ENCODE data around the gene LYRM1.
A peak's percentile ranks its signal among the peaks of the same experiment; 100 is the strongest.
"Not testable (repeated sequence)": the region's sequence is repeated elsewhere in the genome, so short reads cannot be mapped to it uniquely, and the experiment has no call there.

The LYRM1 gene

DNA sequence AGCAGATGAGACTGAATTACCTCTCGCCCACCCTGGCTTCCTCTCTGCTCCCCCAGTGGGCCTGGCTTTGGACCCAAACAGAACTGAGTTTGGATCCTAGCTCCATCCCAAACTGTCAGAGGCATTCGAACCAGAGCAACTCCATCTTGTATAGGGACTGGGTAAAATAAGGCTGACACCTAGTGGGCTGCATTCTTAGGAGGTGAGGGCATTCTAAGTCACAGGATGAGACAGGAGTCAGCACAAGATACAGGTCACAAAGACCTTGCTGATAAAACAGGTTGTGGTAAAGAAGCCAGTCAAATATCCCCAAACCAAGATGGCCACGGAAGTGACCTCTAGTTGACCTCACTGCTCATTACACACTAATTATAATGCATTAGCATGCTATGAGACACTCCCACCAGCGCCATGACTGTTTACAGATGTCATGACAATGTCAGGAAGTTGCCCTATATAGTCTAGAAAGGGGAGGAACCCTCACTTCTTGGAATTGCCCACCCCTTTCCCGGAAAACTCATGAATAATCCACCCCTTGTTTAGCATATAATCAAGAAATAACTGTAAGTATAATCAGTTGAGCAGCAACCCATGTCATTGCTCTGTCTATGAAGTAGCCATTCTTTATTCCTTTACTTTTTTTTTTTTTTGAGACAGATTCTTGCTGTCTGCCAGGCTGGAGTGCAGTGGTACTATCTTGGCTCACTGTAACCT, 44.4 kb downstream of the LYRM1 start:
- Histone ChIP-seq H3K36me3 (replicated peaks) (no peaks in the 10 kb centered on the region), H3K27me3 (replicated peaks) (no peaks in the 10 kb centered on the region), H3K4me3 (ENCODE audit: low read depth, low read length) (no peak overlapping the region), H3K27ac (no peak overlapping the region)
- no peak for DNase-seq
- TF ChIP-seq, protein P1, sequence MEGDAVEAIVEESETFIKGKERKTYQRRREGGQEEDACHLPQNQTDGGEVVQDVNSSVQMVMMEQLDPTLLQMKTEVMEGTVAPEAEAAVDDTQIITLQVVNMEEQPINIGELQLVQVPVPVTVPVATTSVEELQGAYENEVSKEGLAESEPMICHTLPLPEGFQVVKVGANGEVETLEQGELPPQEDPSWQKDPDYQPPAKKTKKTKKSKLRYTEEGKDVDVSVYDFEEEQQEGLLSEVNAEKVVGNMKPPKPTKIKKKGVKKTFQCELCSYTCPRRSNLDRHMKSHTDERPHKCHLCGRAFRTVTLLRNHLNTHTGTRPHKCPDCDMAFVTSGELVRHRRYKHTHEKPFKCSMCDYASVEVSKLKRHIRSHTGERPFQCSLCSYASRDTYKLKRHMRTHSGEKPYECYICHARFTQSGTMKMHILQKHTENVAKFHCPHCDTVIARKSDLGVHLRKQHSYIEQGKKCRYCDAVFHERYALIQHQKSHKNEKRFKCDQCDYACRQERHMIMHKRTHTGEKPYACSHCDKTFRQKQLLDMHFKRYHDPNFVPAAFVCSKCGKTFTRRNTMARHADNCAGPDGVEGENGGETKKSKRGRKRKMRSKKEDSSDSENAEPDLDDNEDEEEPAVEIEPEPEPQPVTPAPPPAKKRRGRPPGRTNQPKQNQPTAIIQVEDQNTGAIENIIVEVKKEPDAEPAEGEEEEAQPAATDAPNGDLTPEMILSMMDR (IDR thresholded peaks at IDR 0.05; ENCODE audit: low read depth, low read length, missing control alignments) = peak; percentile 22
- in situ Hi-C loops (cut with HindIII; ENCODE audit: low pct_ligation_motif_present, low sequenced_read_pairs) = no loop called here

- in situ Hi-C loops (cut with HindIII; ENCODE audit: low pct_ligation_motif_present, low sequenced_read_pairs); H3K27ac ChIP-seq; DNase-seq; H3K4me3 ChIP-seq (ENCODE audit: low read depth, low read length); H3K36me3 ChIP-seq (replicated peaks); H3K27me3 ChIP-seq (replicated peaks): not testable (repeated sequence)
Measured at GRCh38 chr16:20945575-20945875, 45.0 kb downstream of the LYRM1 start.

GRCh38 chr16:20946015-20946629, 45.6 kb downstream of the LYRM1 start:
- no peak overlapping the region for H3K27ac ChIP-seq
- DNase-seq = no peak
- H3K27me3 ChIP-seq (replicated peaks) = no peaks in the 10 kb centered on the region
- in situ Hi-C loops (cut with HindIII; ENCODE audit: low pct_ligation_motif_present, low sequenced_read_pairs) = no loop called here
- TF ChIP-seq, protein P1 (IDR thresholded peaks at IDR 0.05; ENCODE audit: low read depth, low read length, missing control alignments) = no peak
- H3K4me3 ChIP-seq (ENCODE audit: low read depth, low read length) = no peak overlapping the region
- no peaks in the 10 kb centered on the region for H3K36me3 ChIP-seq (replicated peaks)

- no peaks in the 10 kb centered on the region for H3K36me3 ChIP-seq (replicated peaks)
- H3K27me3 ChIP-seq (replicated peaks) = no peaks in the 10 kb centered on the region
- TF ChIP-seq, protein P1 (IDR thresholded peaks at IDR 0.05; ENCODE audit: low read depth, low read length, missing control alignments) = no peak
- in situ Hi-C loops (cut with HindIII; ENCODE audit: low pct_ligation_motif_present, low sequenced_read_pairs) = no loop called here
- H3K27ac ChIP-seq = no peak overlapping the region
- H3K4me3 ChIP-seq (ENCODE audit: low read depth, low read length) = no peak overlapping the region
- no peak for DNase-seq
Measured at GRCh38 chr16:20948444-20948843, 47.9 kb downstream of the LYRM1 start.

DNA sequence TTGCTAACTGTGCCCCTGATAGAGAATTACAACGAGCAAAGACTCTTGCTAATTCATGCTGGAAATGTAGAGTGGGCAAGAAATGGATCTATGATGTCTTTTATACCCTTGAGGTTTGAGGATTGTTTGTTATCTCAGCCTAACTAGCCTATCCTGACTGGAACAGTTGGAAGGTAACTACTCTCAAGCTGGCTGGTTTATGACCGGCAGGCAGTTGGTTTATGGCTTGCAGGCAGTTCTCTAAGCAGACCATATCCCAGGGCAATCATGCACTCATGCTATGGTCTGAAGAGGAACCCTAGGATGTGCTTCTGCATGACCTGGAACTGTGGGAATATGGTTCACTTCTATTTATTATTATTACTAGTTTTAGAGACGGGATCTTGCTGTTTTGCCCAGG, 49.1 kb downstream of the LYRM1 start:
- DNase-seq = no peak
- TF ChIP-seq, protein P1 (IDR thresholded peaks at IDR 0.05; ENCODE audit: low read depth, low read length, missing control alignments) = no peak
- H3K27me3 ChIP-seq (replicated peaks) = no peaks in the 10 kb centered on the region
- H3K36me3 ChIP-seq (replicated peaks) = no peaks in the 10 kb centered on the region
- no peak overlapping the region for H3K27ac ChIP-seq
- H3K4me3 ChIP-seq (ENCODE audit: low read depth, low read length) = no peak overlapping the region
- in situ Hi-C loops (cut with HindIII; ENCODE audit: low pct_ligation_motif_present, low sequenced_read_pairs) = no loop called here

DNA sequence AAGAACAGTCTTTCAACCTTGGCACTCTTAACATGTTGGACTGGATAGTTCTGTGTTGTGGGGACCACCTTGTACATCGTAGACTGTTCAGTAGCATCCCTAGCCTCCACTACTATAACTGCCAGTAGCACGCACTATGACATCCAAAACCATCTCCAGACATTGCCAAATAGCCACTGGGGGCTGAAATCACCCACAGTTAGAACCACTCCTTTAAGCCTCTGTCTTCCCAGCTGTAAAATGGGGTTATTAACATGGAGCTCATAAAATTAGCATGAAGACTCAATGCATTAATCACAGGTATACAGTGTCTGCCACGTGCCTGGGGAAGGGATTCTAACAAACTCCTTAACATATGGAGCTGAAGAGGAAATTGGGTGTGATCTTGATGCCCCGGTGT, 49.7 kb downstream of the LYRM1 start:
- TF ChIP-seq, protein P1 (IDR thresholded peaks at IDR 0.05; ENCODE audit: low read depth, low read length, missing control alignments) = no peak
- Histone ChIP-seq H3K36me3 (replicated peaks) (no peaks in the 10 kb centered on the region), H3K27ac (no peak overlapping the region), H3K4me3 (ENCODE audit: low read depth, low read length) (no peak overlapping the region), H3K27me3 (replicated peaks) (no peaks in the 10 kb centered on the region)
- no peak for DNase-seq
- in situ Hi-C loops (cut with HindIII; ENCODE audit: low pct_ligation_motif_present, low sequenced_read_pairs) = no loop called here
